H1 (cell line): ENCODE measurements around the gene CCDC83. TPM values are rescaled to one million over a fixed set of nuclear protein-coding genes. Genes with fewer than 3 reads are reported as not detected.

Experiments used
- BACH1 ChIP-seq: IDR thresholded peaks from 2 replicates; pipeline ENCODE4 v1.6.1; 2012; ENCODE audit warnings: low read length, improper control_type of control experiment
- CREB1 ChIP-seq: IDR thresholded peaks from 2 replicates; pipeline ENCODE4 v1.6.1; 2012; ENCODE audit warnings: inconsistent platforms
- FOSL1 ChIP-seq: IDR thresholded peaks from 2 replicates; pipeline ENCODE4 v1.6.1; 2011; ENCODE audit warnings: mild to moderate bottlenecking, low read depth, low read length, moderate library complexity; ENCODE audit not compliant: insufficient read depth
- GTF2F1 ChIP-seq: IDR thresholded peaks from 2 replicates; pipeline ENCODE4 v1.6.1; 2012; ENCODE audit warnings: low read depth, low read length, improper control_type of control experiment, borderline replicate concordance
- KDM4A ChIP-seq: IDR thresholded peaks from one replicate; pipeline ENCODE4 v1.7.1; 2012; ENCODE audit warnings: low read depth, mild to moderate bottlenecking, moderate library complexity, low read length, inconsistent platforms; ENCODE audit not compliant: severe bottlenecking
- KDM5A ChIP-seq: fragments of 200-600 bp; IDR thresholded peaks from 2 replicates; pipeline ENCODE4 v1.7.1; 2012; ENCODE audit warnings: mild to moderate bottlenecking, low read length, inconsistent platforms, mixed read lengths
- SIRT6 ChIP-seq: IDR thresholded peaks from one replicate; pipeline ENCODE4 v1.7.1; 2012; ENCODE audit warnings: low read length, inconsistent platforms
- TEAD4 ChIP-seq: IDR thresholded peaks from 2 replicates; pipeline ENCODE4 v1.6.1; 2012; ENCODE audit warnings: low read depth, low read length, inconsistent platforms, mixed read lengths
- polyA plus RNA-seq, 7 experiments: library from polyadenylated mRNA; depleted of rRNA in 3 of 7; stranded (reverse) in 5 of 7; unstranded in 2 of 7; fragments of >200 nt in 5 of 7; fragments of 200-250 nt in 2 of 7; gene quantifications; 1 replicate in 5 of 7; 2 replicates in 1 of 7; 4 replicates in 1 of 7; pipeline versions ENCODE4 v1.2.1 to v1.2.3, GENCODE V29; 2011 to 2013; ENCODE audit warnings: missing spikeins in 2 of 7, mixed read lengths in 2 of 7
- total RNA-seq: library from RNA; stranded (reverse); fragmentation: NEBNext Ultra II Directional; extraction: Animal tissue kit (Norgen Biotek cat#: 25700); gene quantifications from 2 replicates; pipeline ENCODE4 v1.2.1, GENCODE V29; 2021

CCDC83 gene
- total and polyA plus RNA-seq, 2 of the 8 experiments (the other 6 are each of a cell fraction or from before 2014, with no cell fraction given) = not detected

DNA sequence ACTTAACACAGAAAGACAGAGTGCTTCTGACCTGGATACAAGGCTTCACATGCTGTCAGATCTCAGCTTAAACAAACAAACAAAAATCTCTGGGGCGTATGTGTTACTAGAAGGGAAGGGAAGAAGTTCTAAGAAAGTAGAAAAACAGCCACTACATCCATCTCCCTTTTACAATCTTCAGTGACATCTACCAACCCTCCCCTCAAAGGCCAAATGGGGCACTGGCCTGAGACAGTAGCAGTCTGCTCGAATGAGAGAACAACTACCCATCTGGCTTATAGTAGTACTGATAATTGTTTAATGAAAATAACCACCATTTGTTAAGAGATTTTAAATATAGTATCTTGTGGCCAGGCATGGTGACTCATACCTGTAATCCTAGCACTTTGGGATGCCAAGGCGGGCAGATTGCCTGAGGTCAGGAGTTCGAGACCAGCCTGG, 29.4 kb downstream of the CCDC83 start (continued):
- TF ChIP-seq KDM5A (no peak), BACH1 (no peak), FOSL1 (no peak), TEAD4 (no peak), SIRT6 (no peak), KDM4A (no peak), CREB1 (no peak), GTF2F1 (no peak)
